Amygdala (tissue), 56 donors: ENCODE data around the gene CALR.
A peak's percentile ranks its signal among the peaks of the same experiment; 100 is the strongest.

Source experiments
- DNase-seq, 56 donors: peaks; one replicate each; lab custom pipeline; 2025; lab: John Stamatoyannopoulos, UW

Gene CALR

GRCh38 chr19:12932392-12933286, 5.8 kb upstream of the CALR start:
- DNase-seq, result no peak

- DNase-seq, result peak; percentile 38 to 98 (median 92)
These were observed 4.9 kb upstream of the CALR start, which contains the start of gene FARSA for GRCh38 chr19:12933287-12934072. Gene FARSA (minus strand): TSS chr19:12933711. CDS start chr19:12933696, 15 bp downstream.

GRCh38 chr19:12935071-12935470, 3.3 kb upstream of the CALR start:
- DNase-seq, result no peak

GRCh38 chr19:12936582-12936981, 1.8 kb upstream of the CALR start:
- no peak for DNase-seq

GRCh38 chr19:12937093-12937926, 1.1 kb upstream of the CALR start:
- peak in 10 of 56 donors; percentile 8 to 40 (median 26) for DNase-seq

- peak in 4 of 56 donors; percentile 9 to 47 (median 24) for DNase-seq
These were observed 581 bp downstream of the CALR start for GRCh38 chr19:12938779-12939601.

GRCh38 chr19:12939975-12940423, 1.6 kb downstream of the CALR start:
- DNase-seq, result no peak

- no peak for DNase-seq
These were observed 2.5 kb downstream of the CALR start for GRCh38 chr19:12940897-12941296.

- DNase-seq, result no peak
These were observed 5.1 kb downstream of the CALR start for GRCh38 chr19:12943437-12944044.

GRCh38 chr19:12944104-12944674, 5.8 kb downstream of the CALR start:
- DNase-seq, result no peak

GRCh38 chr19:12945479-12946091, 7.2 kb downstream of the CALR start, which contains the start of gene RAD23A:
Gene RAD23A (plus strand): TSS chr19:12945862. CDS start chr19:12945949, 87 bp downstream.
- DNase-seq, result peak; percentile 44 to 95 (median 83)

GRCh38 chr19:12946092-12946721, 7.8 kb downstream of the CALR start:
- DNase-seq, result peak in 14 of 56 donors; percentile 10 to 64 (median 42)

- no peak for DNase-seq
These were observed 8.5 kb downstream of the CALR start for GRCh38 chr19:12946731-12947496.

GRCh38 chr19:12947702-12948611, 9.5 kb downstream of the CALR start:
- DNase-seq, result peak in 21 of 56 donors; percentile 7 to 55 (median 31)

- DNase-seq, result no peak
These were observed 10.4 kb downstream of the CALR start for GRCh38 chr19:12948612-12949362.
